Ovary (tissue), 9 donors: Measurements from ENCODE around the gene NEK1. TPM values are rescaled to one million over a fixed set of nuclear protein-coding genes. Genes with fewer than 3 reads are reported as not detected.

Source experiments
- DNase-seq, 5 donors: peaks; one replicate each; pipeline ENCODE4 v3.0.0-alpha.2; 2019 to 2020
- H3K27ac ChIP-seq, 2 donors: fragments of 200-600 bp; one replicate each; pipeline versions ENCODE4 v1.5.1 to v1.8.0; 2019 to 2022
- H3K27me3 ChIP-seq: fragments of 200-600 bp; one replicate; pipeline ENCODE4 v1.8.0; 2022
- H3K36me3 ChIP-seq: fragments of 200-600 bp; sonication (generic); one replicate; pipeline ENCODE4 v1.5.1; 2019
- H3K4me1 ChIP-seq: one replicate; pipeline ENCODE4 v1.8.1; 2013; ENCODE audit warnings: mild to moderate bottlenecking, moderate library complexity; ENCODE audit not compliant: insufficient read depth
- H3K4me3 ChIP-seq: fragments of 200-600 bp; sonication (generic); one replicate; pipeline ENCODE4 v1.5.1; 2017
- H3K9me3 ChIP-seq, 2 donors: fragments of 200-600 bp in 1 of 2; sonication (generic) in 1 of 2; one replicate each; pipeline versions ENCODE4 v1.5.1 to v1.8.1; 2013 to 2019; ENCODE audit warnings: mild to moderate bottlenecking in 1 of 2, moderate library complexity in 1 of 2
- EP300 ChIP-seq: sonication (generic); formaldehyde crosslinking; IDR thresholded peaks from one replicate; pipeline ENCODE4 v1.6.1; 2017; ENCODE audit warnings: antibody characterized with exemption
- POLR2A ChIP-seq: fragments of 450-650 bp; IDR thresholded peaks from one replicate; pipeline ENCODE4 v1.6.1; 2017; ENCODE audit warnings: antibody characterized with exemption, mild to moderate bottlenecking, moderate library complexity
- WGBS, 3 donors: extraction: QIAGEN DNeasy Blood & Tissue Kit in 1 of 3; methylation state at CpG; one replicate each; pipeline versions ENCODE4 v1.1.5 to v1.1.7; 2013 to 2017; 5-methylcytosine and 5-hydroxymethylcytosine counted together
- intact Hi-C, 4 donors: fragments of 100-400 bp; cut with DNase I; formaldehyde crosslinking; loops; one replicate each; pipeline versions ENCODE4 v1.11.0 to v1.15.1; 2022 to 2023
- polyA plus RNA-seq, 2 donors: library from polyadenylated mRNA; stranded (reverse); fragments of 200-250 nt in 1 of 2; fragments of 350-450 nt in 1 of 2; fragmentation: Illumina TruSeq in 1 of 2; extraction: RNeasy Lipid Tissue Mini Kit (QIAGEN cat#74804) in 1 of 2; gene quantifications; one replicate each; pipeline ENCODE4 v1.2.3, GENCODE V29; 2013 to 2014
- total RNA-seq, 7 donors: library from RNA; depleted of rRNA in 2 of 7; stranded (reverse); fragments of >200 nt in 2 of 7; fragmentation: NEBNext Ultra II Directional in 3 of 7; extraction: Animal tissue kit (Norgen Biotek cat#: 25700) in 3 of 7; gene quantifications; one replicate each; pipeline versions ENCODE4 v1.1.0 to v1.2.4, GENCODE V29; 2016 to 2023
- TF ChIP-seq, protein P1 (sequence below), 3 donors: fragments of 450-650 bp in 2 of 3; fragments of 200-600 bp in 1 of 3; IDR thresholded peaks; one replicate each; pipeline versions ENCODE4 v1.5.1 to v1.8.0; 2016 to 2022; ENCODE audit warnings: antibody characterized with exemption in 3 of 3, mild to moderate bottlenecking in 1 of 3
- donor health status: DM: no; HTN: no; CAD: no; lungs with moderate emphysema.
- donor health status: DM: no; HTN: no; CAD: no.
- donor health status: Bipolar disorder and iron deficiency.
- donor health status: DM: yes; HTN: yes; CAD: no.
- donor health status: DM: no; HTN: no; CAD: no.
- donor health status: DM: yes; HTN: yes; CAD: no.

NEK1 gene
- total and polyA plus RNA-seq, 9 donors: 8.7 to 29.5 (median 22.0) TPM

DNA sequence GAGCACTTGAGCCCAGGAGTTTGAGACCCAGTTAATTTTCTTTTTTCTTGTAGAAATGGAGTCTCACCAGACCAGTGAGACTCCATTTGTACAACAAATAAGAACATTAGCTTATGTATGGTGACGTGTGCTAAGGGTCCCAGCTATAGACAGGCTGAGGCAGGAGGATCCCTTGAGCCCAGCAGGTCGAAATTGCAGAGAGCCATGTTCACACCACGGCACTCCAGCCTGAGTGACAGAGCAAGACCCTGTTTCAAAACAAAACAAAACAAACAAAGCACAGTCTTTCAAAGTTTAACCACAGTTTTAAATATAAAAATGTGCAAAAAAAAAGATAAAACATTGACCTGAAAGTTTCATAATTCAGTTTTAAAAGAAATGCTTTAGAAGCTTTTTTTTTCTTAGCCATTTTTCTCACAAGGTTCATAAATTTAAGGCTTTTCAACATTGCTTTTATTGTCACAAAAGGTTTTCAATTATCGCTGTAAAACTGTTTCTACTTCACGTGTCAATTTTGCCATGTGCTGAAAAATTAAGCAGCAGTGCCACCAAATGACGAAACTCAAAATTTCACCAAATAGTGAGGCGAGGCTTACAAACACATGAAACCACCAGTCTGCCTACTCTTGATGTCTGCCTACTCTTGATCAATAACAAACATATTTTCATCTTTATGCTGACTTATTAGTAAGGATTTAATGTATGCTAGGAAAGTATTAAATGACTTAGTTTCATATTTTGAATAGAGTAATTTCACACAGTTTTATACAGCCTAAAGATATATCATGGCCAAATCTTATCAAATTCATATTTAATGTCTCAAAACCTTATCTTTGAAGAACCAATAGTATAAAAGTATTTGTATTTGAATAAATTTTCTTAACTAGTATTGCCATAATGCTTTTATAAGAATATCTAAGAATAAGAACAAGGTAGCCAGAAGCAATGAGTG, 126.3 kb downstream of the NEK1 start:
- WGBS, 3 donors: 21 to 24% (median 21%) methylated on average over 7 of the region's 7 CpGs
- no peak for TF ChIP-seq EP300
- TF ChIP-seq, protein P1, sequence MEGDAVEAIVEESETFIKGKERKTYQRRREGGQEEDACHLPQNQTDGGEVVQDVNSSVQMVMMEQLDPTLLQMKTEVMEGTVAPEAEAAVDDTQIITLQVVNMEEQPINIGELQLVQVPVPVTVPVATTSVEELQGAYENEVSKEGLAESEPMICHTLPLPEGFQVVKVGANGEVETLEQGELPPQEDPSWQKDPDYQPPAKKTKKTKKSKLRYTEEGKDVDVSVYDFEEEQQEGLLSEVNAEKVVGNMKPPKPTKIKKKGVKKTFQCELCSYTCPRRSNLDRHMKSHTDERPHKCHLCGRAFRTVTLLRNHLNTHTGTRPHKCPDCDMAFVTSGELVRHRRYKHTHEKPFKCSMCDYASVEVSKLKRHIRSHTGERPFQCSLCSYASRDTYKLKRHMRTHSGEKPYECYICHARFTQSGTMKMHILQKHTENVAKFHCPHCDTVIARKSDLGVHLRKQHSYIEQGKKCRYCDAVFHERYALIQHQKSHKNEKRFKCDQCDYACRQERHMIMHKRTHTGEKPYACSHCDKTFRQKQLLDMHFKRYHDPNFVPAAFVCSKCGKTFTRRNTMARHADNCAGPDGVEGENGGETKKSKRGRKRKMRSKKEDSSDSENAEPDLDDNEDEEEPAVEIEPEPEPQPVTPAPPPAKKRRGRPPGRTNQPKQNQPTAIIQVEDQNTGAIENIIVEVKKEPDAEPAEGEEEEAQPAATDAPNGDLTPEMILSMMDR (IDR thresholded peaks at IDR 0.05): peak in 2 of 3 donors; percentile 52 to 66
- Histone ChIP-seq H3K27ac (no peak overlapping the region), H3K36me3 (no peaks in the 10 kb centered on the region), H3K9me3 (no peaks in the 10 kb centered on the region), H3K27me3 (no peaks in the 10 kb centered on the region), H3K4me1 (no peaks in the 10 kb centered on the region), H3K4me3 (no peak overlapping the region)
- DNase-seq: peak in 2 of 5 donors; percentile 24 to 42
- intact Hi-C loops: loop anchor here in 3 of 4 donors (5.0 to 10.0 kb wide), 3 partner anchors 461 to 561 kb away; no protein-coding TSS in a partner anchor

DNA sequence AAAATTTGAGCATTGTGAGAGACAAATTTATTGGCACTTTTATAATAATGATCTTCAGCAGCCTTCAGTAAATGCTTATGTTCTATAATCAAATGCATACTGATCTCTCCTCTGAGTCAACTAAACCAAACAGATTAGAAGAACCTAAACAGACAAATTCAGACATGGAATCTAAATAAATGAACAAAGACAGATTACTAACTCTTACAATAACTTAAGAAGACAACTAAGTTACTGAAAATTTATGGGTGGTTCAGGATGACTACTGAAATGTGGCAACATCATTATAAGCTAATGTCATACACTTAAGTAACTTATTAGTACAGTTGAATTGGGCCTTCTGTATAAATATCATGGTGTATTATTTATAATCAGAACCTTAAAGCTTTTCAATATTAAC, 127.3 kb downstream of the NEK1 start:
- H3K36me3 ChIP-seq: no peaks in the 10 kb centered on the region
- H3K27ac ChIP-seq: no peak overlapping the region
- intact Hi-C loops: loop anchor here in 3 of 4 donors (5.0 to 10.0 kb wide), 3 partner anchors 460 to 560 kb away; no protein-coding TSS in a partner anchor
- H3K4me3 ChIP-seq: no peak overlapping the region
- H3K4me1 ChIP-seq: no peaks in the 10 kb centered on the region
- TF ChIP-seq, protein P1 (IDR thresholded peaks at IDR 0.05): no peak
- TF ChIP-seq POLR2A (no peak), EP300 (no peak)
- no peaks in the 10 kb centered on the region for H3K9me3 ChIP-seq
- no peak for DNase-seq
- H3K27me3 ChIP-seq: no peaks in the 10 kb centered on the region

DNA sequence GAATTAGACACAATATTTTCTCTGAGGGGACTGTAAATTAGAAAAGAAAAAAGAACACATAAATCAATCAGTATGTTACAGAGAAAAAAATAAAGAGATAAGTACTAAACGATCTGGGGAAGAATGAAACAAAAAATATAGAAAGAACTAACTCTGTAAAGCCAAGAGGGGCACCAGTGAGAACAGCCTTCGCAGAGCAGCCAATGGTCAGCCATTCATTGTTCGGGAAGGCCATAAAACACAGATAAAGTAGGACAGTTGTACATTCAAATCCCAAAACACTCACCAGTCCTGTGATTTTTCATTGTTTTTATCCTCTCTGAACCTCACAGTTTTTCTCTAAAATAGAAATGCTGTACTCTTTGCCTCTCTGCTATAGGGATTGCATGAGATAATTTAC, 127.9 kb downstream of the NEK1 start:
- Histone ChIP-seq H3K9me3 (no peaks in the 10 kb centered on the region), H3K27me3 (no peaks in the 10 kb centered on the region), H3K27ac (no peak overlapping the region), H3K4me1 (no peaks in the 10 kb centered on the region), H3K36me3 (no peaks in the 10 kb centered on the region), H3K4me3 (no peak overlapping the region)
- intact Hi-C loops: loop anchor here in 2 of 4 donors (10.0 kb wide), 2 partner anchors 460 to 560 kb away; no protein-coding TSS in a partner anchor
- 14 to 26% (median 24%) methylated on average over 3 of the region's 3 CpGs for whole genome bisulfite sequencing, 3 donors
- TF ChIP-seq, protein P1 (IDR thresholded peaks at IDR 0.05): no peak
- TF ChIP-seq EP300: no peak
- TF ChIP-seq POLR2A: no peak
- no peak for DNase-seq

DNA sequence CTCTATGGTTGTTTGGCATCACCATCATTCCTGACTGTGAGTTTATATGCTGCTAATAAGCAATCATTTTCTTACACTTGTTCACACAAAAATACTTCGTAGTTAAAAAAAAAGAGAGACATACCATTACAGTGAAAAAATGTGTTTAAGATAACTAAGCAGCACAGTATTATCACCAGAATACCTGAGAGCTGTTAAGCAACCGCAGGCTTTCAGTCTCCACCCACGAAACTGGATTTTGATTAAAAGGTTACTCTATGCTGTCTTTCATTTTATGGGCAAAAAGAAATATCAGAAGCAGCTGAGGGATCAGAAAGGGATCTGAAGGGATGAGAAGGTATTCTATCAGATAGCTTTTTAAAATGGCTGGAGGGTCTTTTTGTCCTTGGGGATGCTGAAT, 148.3 kb downstream of the NEK1 start:
- Histone ChIP-seq H3K27ac (no peak overlapping the region), H3K9me3 (no peaks in the 10 kb centered on the region), H3K4me3 (no peak overlapping the region), H3K27me3 (no peaks in the 10 kb centered on the region), H3K4me1 (no peaks in the 10 kb centered on the region), H3K36me3 (no peaks in the 10 kb centered on the region)
- intact Hi-C loops: no loop called here
- 54 to 75% (median 74%) methylated on average over 3 of the region's 3 CpGs for WGBS, 3 donors
- DNase-seq: no peak
- TF ChIP-seq POLR2A: no peak
- TF ChIP-seq EP300: no peak
- TF ChIP-seq, protein P1 (IDR thresholded peaks at IDR 0.05): no peak
